Glutamatergic neuron (in vitro differentiated cells): ENCODE measurements around the gene CHD9NB. TPM values are rescaled to one million over a fixed set of nuclear protein-coding genes. Genes with fewer than 3 reads are reported as not detected.

ENCODE experiments used
- DNase-seq: peaks from one replicate; pipeline ENCODE4 v3.0.0; 2022
- H3K27ac Mint-ChIP-seq: one replicate; pipeline ENCODE4 v1.8.0; 2020; ENCODE audit warnings: mild to moderate bottlenecking, mixed read lengths, inconsistent platforms; ENCODE audit not compliant: unreplicated experiment
- H3K27me3 Mint-ChIP-seq: one replicate; pipeline ENCODE4 v1.8.0; 2020; ENCODE audit warnings: mild to moderate bottlenecking, moderate library complexity, mixed read lengths, inconsistent platforms; ENCODE audit not compliant: unreplicated experiment
- H3K36me3 Mint-ChIP-seq: one replicate; pipeline ENCODE4 v1.8.0; 2020; ENCODE audit warnings: mild to moderate bottlenecking, mixed read lengths, inconsistent platforms; ENCODE audit not compliant: unreplicated experiment
- H3K4me1 Mint-ChIP-seq: one replicate; pipeline ENCODE4 v1.8.0; 2020; ENCODE audit warnings: mild to moderate bottlenecking, low read depth, mixed read lengths, inconsistent platforms; ENCODE audit not compliant: unreplicated experiment
- H3K4me3 Mint-ChIP-seq: one replicate; pipeline ENCODE4 v1.8.0; 2020; ENCODE audit warnings: mild to moderate bottlenecking, mixed read lengths, inconsistent platforms; ENCODE audit not compliant: unreplicated experiment
- H3K9me3 Mint-ChIP-seq: one replicate; pipeline ENCODE4 v1.8.0; 2020; ENCODE audit warnings: mild to moderate bottlenecking, moderate library complexity, mixed read lengths, inconsistent platforms; ENCODE audit not compliant: unreplicated experiment
- CTCF ChIP-seq: fragments of 200-600 bp; sonication (generic); IDR thresholded peaks from one replicate; pipeline ENCODE4 v1.5.0; 2021; ENCODE audit not compliant: partially characterized antibody, unreplicated experiment
- long read RNA-seq: library from polyadenylated mRNA; unstranded; transcript quantifications from one replicate; pipeline ENCODE4 v2.0.0, GENCODE V29; 2020; ENCODE audit not compliant: unreplicated experiment
- total RNA-seq: library from RNA; stranded (reverse); fragmentation: NEBNext Ultra II Directional; extraction: Animal tissue kit (Norgen Biotek cat#: 25700); gene quantifications from one replicate; pipeline ENCODE4 v1.2.1, GENCODE V29; 2021; ENCODE audit not compliant: unreplicated experiment

CHD9NB gene
- 1.8 TPM for total RNA-seq
- long read RNA-seq, partial matches to known transcripts, result 3 of 4 reads
- long read RNA-seq, other reads (novel, unspliced or antisense), result 1 of 4 reads

GRCh38 chr16:53052519-53053501, at the start of gene CHD9NB:
Gene CHD9NB (minus strand): TSS chr16:53052897. CDS start chr16:53044158, 8,739 bp downstream.
- DNase-seq, result no peak
- H3K4me3 Mint-ChIP-seq, result peak within 1 kb of the TSS; percentile 38
- peaks cover 2% of the 10 kb centered on the region for H3K27me3 Mint-ChIP-seq
- H3K9me3 Mint-ChIP-seq, result peaks cover 5% of the 10 kb centered on the region
- H3K36me3 Mint-ChIP-seq, result no peaks in the 10 kb centered on the region
- TF ChIP-seq CTCF, result no peak
- H3K4me1 Mint-ChIP-seq, result no peaks in the 10 kb centered on the region
- H3K27ac Mint-ChIP-seq, result no peak within 1 kb of the TSS

GRCh38 chr16:53100889-53101288, 48.2 kb upstream of the CHD9NB start:
- DNase-seq, result no peak
- Mint-ChIP-seq H3K27me3 (peaks cover 4% of the 10 kb centered on the region), H3K9me3 (peaks cover 7% of the 10 kb centered on the region), H3K27ac (peak overlapping the region; percentile 98), H3K36me3 (no peaks in the 10 kb centered on the region), H3K4me3 (no peak overlapping the region), H3K4me1 (peaks cover 26% of the 10 kb centered on the region)
- TF ChIP-seq CTCF, result no peak

GRCh38 chr16:53100131-53100748, 47.5 kb upstream of the CHD9NB start:
- no peaks in the 10 kb centered on the region for H3K36me3 Mint-ChIP-seq
- DNase-seq, result no peak
- peaks cover 4% of the 10 kb centered on the region for H3K27me3 Mint-ChIP-seq
- TF ChIP-seq CTCF, result no peak
- peak overlapping the region; percentile 70 for H3K4me3 Mint-ChIP-seq
- peaks cover 7% of the 10 kb centered on the region for H3K9me3 Mint-ChIP-seq
- H3K4me1 Mint-ChIP-seq, result peaks cover 28% of the 10 kb centered on the region
- peak overlapping the region; percentile 98 for H3K27ac Mint-ChIP-seq

GRCh38 chr16:53099318-53100130, 46.8 kb upstream of the CHD9NB start:
- Mint-ChIP-seq H3K36me3 (no peaks in the 10 kb centered on the region), H3K27ac (peak overlapping the region; percentile 98), H3K4me1 (peaks cover 30% of the 10 kb centered on the region), H3K9me3 (peaks cover 9% of the 10 kb centered on the region), H3K27me3 (peaks cover 4% of the 10 kb centered on the region), H3K4me3 (peak overlapping the region; percentile 90)
- no peak for TF ChIP-seq CTCF
- peak; percentile 79 for DNase-seq
